Stomach (tissue), 9 donors: ENCODE data around the gene RERE. TPM values are rescaled to one million over a fixed set of nuclear protein-coding genes. Genes with fewer than 3 reads are reported as not detected.

Experiments
- DNase-seq, 2 donors: peaks; one replicate each; pipeline versions ENCODE4 v3.0.0 to v3.0.0-alpha.2; 2013 to 2019
- H3K27ac ChIP-seq, 5 donors: fragments of 200-600 bp in 4 of 5; sonication (generic) in 4 of 5; one replicate each; pipeline ENCODE4 v1.5.1; 2013 to 2019; ENCODE audit warnings: mild to moderate bottlenecking in 1 of 5, moderate library complexity in 1 of 5
- H3K27me3 ChIP-seq, 3 donors: fragments of 200-600 bp; sonication (generic); one replicate each; pipeline ENCODE4 v1.5.1; 2017 to 2019; ENCODE audit warnings: mixed run types in 1 of 3
- H3K36me3 ChIP-seq, 4 donors: fragments of 200-600 bp; sonication (generic); 1 replicate in 3 of 4; 2 replicates in 1 of 4; pipeline ENCODE4 v1.5.1; 2016 to 2019
- H3K4me1 ChIP-seq, 4 donors: fragments of 200-600 bp; sonication (generic); one replicate each; pipeline ENCODE4 v1.5.1; 2016 to 2019
- H3K4me3 ChIP-seq, 4 donors: fragments of 200-600 bp; sonication (generic) in 3 of 4; one replicate each; pipeline ENCODE4 v1.5.1; 2016 to 2019; ENCODE audit warnings: mild to moderate bottlenecking in 1 of 4
- H3K9me3 ChIP-seq, 4 donors: fragments of 200-600 bp; sonication (generic); one replicate each; pipeline ENCODE4 v1.5.1; 2016 to 2019
- EP300 ChIP-seq: sonication (generic); formaldehyde crosslinking; IDR thresholded peaks from one replicate; pipeline ENCODE4 v1.6.1; 2017; ENCODE audit warnings: antibody characterized with exemption
- POLR2A ChIP-seq, 4 donors: fragments of 450-650 bp; IDR thresholded peaks; one replicate each; pipeline ENCODE4 v1.6.1; 2016; ENCODE audit warnings: antibody characterized with exemption in 4 of 4, control low read depth in 2 of 4, mild to moderate bottlenecking in 1 of 4, moderate library complexity in 1 of 4
- POLR2AphosphoS5 ChIP-seq, 3 donors: sonication (generic); formaldehyde crosslinking; IDR thresholded peaks; one replicate each; pipeline ENCODE4 v1.6.1; 2016; ENCODE audit warnings: antibody characterized with exemption in 3 of 3
- WGBS, 5 donors: extraction: QIAGEN DNeasy Blood & Tissue Kit in 3 of 5; methylation state at CpG; one replicate each; pipeline versions ENCODE4 v1.1.5 to v1.1.7; 2013 to 2018; 5-methylcytosine and 5-hydroxymethylcytosine counted together
- intact Hi-C: fragments of 100-400 bp; cut with DNase I; formaldehyde crosslinking; loops from one replicate; pipeline ENCODE4 v1.15.1; 2023; ENCODE audit warnings: low total_unique reads
- polyA plus RNA-seq, 3 donors: library from polyadenylated mRNA; stranded (reverse); fragments of 200-250 nt; gene quantifications; one replicate each; pipeline ENCODE4 v1.2.3, GENCODE V29; 2013
- total RNA-seq, 5 donors: library from RNA; depleted of rRNA; stranded (reverse); fragments of >200 nt; gene quantifications; one replicate each; pipeline versions ENCODE4 v1.1.0 to v1.2.3, GENCODE V29; 2014 to 2016
- TF ChIP-seq, protein P1 (sequence below), 7 experiments: fragments of 450-650 bp in 4 of 7; fragments of 200-600 bp in 3 of 7; sonication (generic) in 3 of 7; IDR thresholded peaks; one replicate each; pipeline ENCODE4 v1.5.1; 2016 to 2019; ENCODE audit warnings: antibody characterized with exemption in 7 of 7, control low read depth in 2 of 7, mild to moderate bottlenecking in 1 of 7
- donor health status: healthy with polysubstance abuse.
- donor health status: Bipolar disorder and iron deficiency.
- donor health status: healthy.

RERE gene
- total and polyA plus RNA-seq, 8 donors, result 15.6 to 198 (median 79.3) TPM

DNA sequence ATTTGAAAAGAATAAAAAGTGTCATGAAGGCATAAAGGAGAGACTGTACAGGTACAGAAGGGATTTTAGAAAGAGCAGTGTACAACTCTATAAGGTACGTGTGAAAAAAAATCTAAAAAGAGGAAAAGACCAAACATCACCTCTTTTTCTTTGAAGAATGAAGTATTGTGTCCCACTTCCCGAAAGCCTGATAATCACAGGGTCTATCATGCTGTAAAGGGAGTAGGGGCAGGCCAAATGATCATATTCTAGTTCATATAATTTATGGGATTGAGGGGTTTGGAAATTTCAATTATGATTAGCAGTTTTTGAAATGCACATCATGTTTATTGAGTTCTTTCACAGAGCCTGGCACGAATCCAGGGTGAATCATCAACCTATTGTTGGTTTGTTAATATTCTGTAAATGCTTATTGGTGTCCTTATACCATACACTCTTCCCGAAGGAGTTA is 910 bp upstream of the RERE start:
- Histone ChIP-seq H3K27ac (peak overlapping the region in 4 of 5 donors; percentile 92 to 98 (median 96)), H3K9me3 (no peaks in the 10 kb centered on the region), H3K27me3 (no peaks in the 10 kb centered on the region), H3K36me3 (no peaks in the 10 kb centered on the region), H3K4me1 (peaks cover 37 to 61% (median 53%) of the 10 kb centered on the region in 4 donors), H3K4me3 (peak overlapping the region; percentile 66 to 88 (median 79))
- TF ChIP-seq, protein P1, sequence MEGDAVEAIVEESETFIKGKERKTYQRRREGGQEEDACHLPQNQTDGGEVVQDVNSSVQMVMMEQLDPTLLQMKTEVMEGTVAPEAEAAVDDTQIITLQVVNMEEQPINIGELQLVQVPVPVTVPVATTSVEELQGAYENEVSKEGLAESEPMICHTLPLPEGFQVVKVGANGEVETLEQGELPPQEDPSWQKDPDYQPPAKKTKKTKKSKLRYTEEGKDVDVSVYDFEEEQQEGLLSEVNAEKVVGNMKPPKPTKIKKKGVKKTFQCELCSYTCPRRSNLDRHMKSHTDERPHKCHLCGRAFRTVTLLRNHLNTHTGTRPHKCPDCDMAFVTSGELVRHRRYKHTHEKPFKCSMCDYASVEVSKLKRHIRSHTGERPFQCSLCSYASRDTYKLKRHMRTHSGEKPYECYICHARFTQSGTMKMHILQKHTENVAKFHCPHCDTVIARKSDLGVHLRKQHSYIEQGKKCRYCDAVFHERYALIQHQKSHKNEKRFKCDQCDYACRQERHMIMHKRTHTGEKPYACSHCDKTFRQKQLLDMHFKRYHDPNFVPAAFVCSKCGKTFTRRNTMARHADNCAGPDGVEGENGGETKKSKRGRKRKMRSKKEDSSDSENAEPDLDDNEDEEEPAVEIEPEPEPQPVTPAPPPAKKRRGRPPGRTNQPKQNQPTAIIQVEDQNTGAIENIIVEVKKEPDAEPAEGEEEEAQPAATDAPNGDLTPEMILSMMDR (IDR thresholded peaks at IDR 0.05), result no peak
- no peak for TF ChIP-seq POLR2AphosphoS5 (IDR thresholded peaks at IDR 0.05)
- no peak for TF ChIP-seq EP300
- TF ChIP-seq POLR2A (IDR thresholded peaks at IDR 0.05), result no peak
- 6 to 12% (median 9%) methylated on average over 4 of the region's 4 CpGs for WGBS, 5 donors
- DNase-seq, result peak; percentile 60 to 72
- intact Hi-C loops, result no loop called here

DNA sequence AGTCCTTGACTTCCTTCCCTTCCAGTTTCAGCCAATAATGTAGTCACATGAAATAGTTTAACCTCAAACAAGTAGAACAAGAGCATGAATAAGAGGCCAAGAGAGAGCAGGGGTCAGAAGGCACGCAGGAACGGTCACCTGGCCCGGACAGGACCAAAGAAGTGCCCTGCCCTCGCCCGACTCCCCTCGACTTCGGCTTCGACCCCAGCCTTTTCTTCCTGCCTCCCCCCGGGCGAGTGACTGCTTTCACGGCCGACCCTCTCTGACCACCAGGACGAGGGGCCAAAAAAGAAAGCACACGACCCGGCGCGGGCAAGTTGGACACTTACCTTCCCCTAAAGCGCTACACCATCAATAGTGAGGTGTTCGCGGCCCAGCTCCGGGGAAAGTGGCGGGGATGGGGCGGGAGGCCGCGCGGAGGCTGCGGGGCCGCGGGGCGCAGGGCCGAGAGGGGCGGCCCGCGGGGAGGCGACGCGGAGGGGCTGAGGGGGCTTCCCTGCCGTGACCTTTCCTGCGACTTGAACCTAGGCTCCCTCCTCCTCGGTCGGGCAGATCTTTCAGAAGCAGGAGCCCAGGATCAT is 519 bp downstream of the RERE start:
- peaks cover 31 to 63% (median 52%) of the 10 kb centered on the region in 4 donors for H3K4me1 ChIP-seq
- H3K36me3 ChIP-seq, result no peaks in the 10 kb centered on the region
- WGBS, 5 donors, result 0 to 2% (median 1%) methylated on average over 22 to 41 of the region's 41 CpGs
- H3K4me3 ChIP-seq, result peak overlapping the region; percentile 66 to 88 (median 79)
- intact Hi-C loops, result no loop called here
- peak overlapping the region; percentile 92 to 98 (median 96) for H3K27ac ChIP-seq
- peak; percentile 27 to 65 for DNase-seq
- no peaks in the 10 kb centered on the region for H3K9me3 ChIP-seq
- TF ChIP-seq POLR2AphosphoS5 (IDR thresholded peaks at IDR 0.05) (no peak), EP300 (no peak)
- TF ChIP-seq, protein P1 (IDR thresholded peaks at IDR 0.05), result peak in 1 of 7 experiments; percentile 3
- H3K27me3 ChIP-seq, result no peaks in the 10 kb centered on the region

DNA sequence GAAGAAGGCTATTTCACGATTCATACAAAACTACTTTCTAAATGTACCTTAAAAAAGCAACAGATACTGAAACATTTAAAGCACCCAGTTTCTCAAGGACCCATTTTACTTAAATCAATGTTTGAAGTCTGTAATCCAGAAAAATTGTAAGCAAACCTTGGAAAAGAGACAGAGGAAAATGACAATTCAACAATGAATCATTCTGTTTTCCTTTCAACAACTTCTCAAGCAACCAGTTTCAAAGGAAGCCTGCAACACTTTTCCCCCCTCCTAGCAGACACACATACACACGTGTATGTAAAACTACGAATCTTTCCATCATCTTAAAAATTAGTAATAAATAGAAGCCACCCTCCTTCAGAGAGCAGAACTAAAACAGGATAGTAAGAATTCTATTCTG is 1.2 kb downstream of the RERE start:
- intact Hi-C loops, result no loop called here
- TF ChIP-seq, protein P1 (IDR thresholded peaks at IDR 0.05), result no peak
- TF ChIP-seq POLR2A (IDR thresholded peaks at IDR 0.05), result no peak
- TF ChIP-seq POLR2AphosphoS5 (IDR thresholded peaks at IDR 0.05), result no peak
- no peak for TF ChIP-seq EP300
- H3K27ac ChIP-seq, result peak overlapping the region in 4 of 5 donors; percentile 92 to 98 (median 96)
- peak in 1 of 2 donors; percentile 43 for DNase-seq
- WGBS, 5 donors, result 3 to 7% (median 4%) methylated on average over 3 of the region's 3 CpGs
- no peaks in the 10 kb centered on the region for H3K36me3 ChIP-seq
- H3K27me3 ChIP-seq, result no peaks in the 10 kb centered on the region
- peaks cover 29 to 62% (median 52%) of the 10 kb centered on the region in 4 donors for H3K4me1 ChIP-seq
- H3K9me3 ChIP-seq, result no peaks in the 10 kb centered on the region
- H3K4me3 ChIP-seq, result peak overlapping the region; percentile 66 to 88 (median 79)

DNA sequence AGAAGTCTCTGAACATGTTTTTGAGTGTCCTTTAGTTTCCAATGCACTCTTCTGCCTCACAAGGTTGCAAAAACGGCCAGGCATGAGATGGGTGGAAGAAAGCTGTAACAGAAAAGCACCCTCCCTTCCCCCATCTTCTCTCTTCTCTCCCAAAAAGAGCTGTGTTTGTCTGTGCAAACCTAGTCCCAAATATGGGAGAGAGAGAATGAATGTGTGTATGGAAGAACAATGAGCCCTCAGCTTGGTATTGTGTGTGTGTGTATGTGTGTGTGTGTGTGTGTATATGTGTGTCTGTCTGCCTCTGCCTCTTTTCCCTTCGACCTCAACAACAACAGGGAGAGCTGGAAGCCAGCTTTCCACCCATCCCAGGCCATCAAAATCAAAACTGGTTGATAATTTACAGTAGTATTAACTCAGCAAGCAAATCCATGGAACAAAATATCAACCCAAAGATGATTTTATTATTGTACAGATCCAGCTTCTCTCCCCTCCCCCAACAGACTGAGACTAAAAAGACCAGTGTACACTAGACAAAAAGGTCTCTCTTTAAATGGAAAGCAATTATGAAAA is 1.8 kb downstream of the RERE start:
- WGBS, 5 donors, result 3 to 14% (median 11%) methylated on average over 2 of the region's 2 CpGs
- H3K27ac ChIP-seq, result peak overlapping the region; percentile 52 to 98 (median 95)
- intact Hi-C loops, result no loop called here
- H3K9me3 ChIP-seq, result no peaks in the 10 kb centered on the region
- peak overlapping the region; percentile 15 to 81 (median 72) for H3K4me3 ChIP-seq
- TF ChIP-seq POLR2AphosphoS5 (IDR thresholded peaks at IDR 0.05) (no peak), POLR2A (IDR thresholded peaks at IDR 0.05) (no peak), EP300 (no peak)
- TF ChIP-seq, protein P1 (IDR thresholded peaks at IDR 0.05), result no peak
- peak; percentile 16 to 59 for DNase-seq
- no peaks in the 10 kb centered on the region for H3K27me3 ChIP-seq
- H3K4me1 ChIP-seq, result peaks cover 29 to 62% (median 52%) of the 10 kb centered on the region in 4 donors
- H3K36me3 ChIP-seq, result no peaks in the 10 kb centered on the region
